ENCODE results near the gene COX19. TPM values are rescaled to one million over a fixed set of nuclear protein-coding genes. Genes with fewer than 3 reads are reported as not detected.

Gene COX19
- polyA plus RNA-seq, 1 donor (not counting 4 experiments of a cell fraction or from before 2014, with no cell fraction given): 6.2 TPM

DNA sequence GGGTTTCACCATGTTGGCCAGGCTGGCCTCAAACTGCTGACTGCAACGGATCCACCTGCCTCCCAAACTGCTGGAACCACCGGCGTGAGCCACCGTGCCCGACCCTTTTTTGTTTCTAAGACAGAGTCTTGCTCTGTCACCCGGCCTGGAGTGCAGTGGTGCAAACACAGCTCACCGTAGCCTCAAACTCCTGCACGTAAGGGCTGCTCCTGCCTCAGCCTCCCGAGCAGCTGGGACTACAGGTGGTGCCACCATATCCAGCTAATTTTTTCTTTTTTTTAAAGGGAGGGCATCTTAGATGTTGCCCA, 57.3 kb downstream of the COX19 start:
- TF ChIP-seq EZH2 (IDR thresholded peaks at IDR 0.05; ENCODE audit: low read length): no peak
- TF ChIP-seq, protein P1, sequence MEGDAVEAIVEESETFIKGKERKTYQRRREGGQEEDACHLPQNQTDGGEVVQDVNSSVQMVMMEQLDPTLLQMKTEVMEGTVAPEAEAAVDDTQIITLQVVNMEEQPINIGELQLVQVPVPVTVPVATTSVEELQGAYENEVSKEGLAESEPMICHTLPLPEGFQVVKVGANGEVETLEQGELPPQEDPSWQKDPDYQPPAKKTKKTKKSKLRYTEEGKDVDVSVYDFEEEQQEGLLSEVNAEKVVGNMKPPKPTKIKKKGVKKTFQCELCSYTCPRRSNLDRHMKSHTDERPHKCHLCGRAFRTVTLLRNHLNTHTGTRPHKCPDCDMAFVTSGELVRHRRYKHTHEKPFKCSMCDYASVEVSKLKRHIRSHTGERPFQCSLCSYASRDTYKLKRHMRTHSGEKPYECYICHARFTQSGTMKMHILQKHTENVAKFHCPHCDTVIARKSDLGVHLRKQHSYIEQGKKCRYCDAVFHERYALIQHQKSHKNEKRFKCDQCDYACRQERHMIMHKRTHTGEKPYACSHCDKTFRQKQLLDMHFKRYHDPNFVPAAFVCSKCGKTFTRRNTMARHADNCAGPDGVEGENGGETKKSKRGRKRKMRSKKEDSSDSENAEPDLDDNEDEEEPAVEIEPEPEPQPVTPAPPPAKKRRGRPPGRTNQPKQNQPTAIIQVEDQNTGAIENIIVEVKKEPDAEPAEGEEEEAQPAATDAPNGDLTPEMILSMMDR (optimal IDR thresholded peaks at IDR 0.05 in 1 of 3, IDR thresholded peaks at IDR 0.05 in 1 of 3, conservative IDR thresholded peaks at IDR 0.05 in 1 of 3; ENCODE audit: extremely low read depth in 1 of 3, insufficient read depth in 2 of 3, low read length in 3 of 3): no peak
- no peaks in the 10 kb centered on the region for H4K20me1 ChIP-seq (ENCODE audit: control insufficient read depth, extremely low read depth, insufficient read depth, low read length)
- H3K4me3 ChIP-seq (ENCODE audit: control insufficient read depth in 2 of 3, extremely low read depth in 1 of 3, insufficient read depth in 2 of 3, low read depth in 1 of 3, low read length in 3 of 3): no peak overlapping the region
- no peak overlapping the region for H3K9ac ChIP-seq (ENCODE audit: control insufficient read depth, extremely low read depth, insufficient read depth, low read length)
- H3K79me2 ChIP-seq (ENCODE audit: control insufficient read depth, insufficient read depth, low read length): no peaks in the 10 kb centered on the region
- H2AFZ ChIP-seq (ENCODE audit: control insufficient read depth, low read length): no peak overlapping the region
- H3K27me3 ChIP-seq (ENCODE audit: control insufficient read depth, extremely low read depth, insufficient read depth, low read length): peaks cover 10% of the 10 kb centered on the region
- no peak for DNase-seq (ENCODE audit: low read depth, low spot score)
- no peak for FAIRE-seq
- no peak overlapping the region for H3K4me2 ChIP-seq (ENCODE audit: control insufficient read depth, extremely low read depth, insufficient read depth, low read depth, low read length)
- H3K9me3 ChIP-seq (ENCODE audit: control insufficient read depth, low read depth, low read length): no peaks in the 10 kb centered on the region
- H3K4me1 ChIP-seq (ENCODE audit: control insufficient read depth, extremely low read depth, insufficient read depth, low read length): peaks cover 22% of the 10 kb centered on the region
- dilution Hi-C loops (cut with MboI; ENCODE audit: extremely low pct_ligation_motif_present, low sequenced_read_pairs): no loop called here
- no peak overlapping the region for H3K27ac ChIP-seq (ENCODE audit: control insufficient read depth, insufficient read depth, low read length)
- H3K36me3 ChIP-seq (ENCODE audit: control insufficient read depth in 2 of 2, extremely low read depth in 1 of 2, insufficient read depth in 2 of 2, low read length in 2 of 2): no peaks in the 10 kb centered on the region
- H3K9me1 ChIP-seq (ENCODE audit: control insufficient read depth, extremely low read depth, insufficient read depth, low read length): no peaks in the 10 kb centered on the region

DNA sequence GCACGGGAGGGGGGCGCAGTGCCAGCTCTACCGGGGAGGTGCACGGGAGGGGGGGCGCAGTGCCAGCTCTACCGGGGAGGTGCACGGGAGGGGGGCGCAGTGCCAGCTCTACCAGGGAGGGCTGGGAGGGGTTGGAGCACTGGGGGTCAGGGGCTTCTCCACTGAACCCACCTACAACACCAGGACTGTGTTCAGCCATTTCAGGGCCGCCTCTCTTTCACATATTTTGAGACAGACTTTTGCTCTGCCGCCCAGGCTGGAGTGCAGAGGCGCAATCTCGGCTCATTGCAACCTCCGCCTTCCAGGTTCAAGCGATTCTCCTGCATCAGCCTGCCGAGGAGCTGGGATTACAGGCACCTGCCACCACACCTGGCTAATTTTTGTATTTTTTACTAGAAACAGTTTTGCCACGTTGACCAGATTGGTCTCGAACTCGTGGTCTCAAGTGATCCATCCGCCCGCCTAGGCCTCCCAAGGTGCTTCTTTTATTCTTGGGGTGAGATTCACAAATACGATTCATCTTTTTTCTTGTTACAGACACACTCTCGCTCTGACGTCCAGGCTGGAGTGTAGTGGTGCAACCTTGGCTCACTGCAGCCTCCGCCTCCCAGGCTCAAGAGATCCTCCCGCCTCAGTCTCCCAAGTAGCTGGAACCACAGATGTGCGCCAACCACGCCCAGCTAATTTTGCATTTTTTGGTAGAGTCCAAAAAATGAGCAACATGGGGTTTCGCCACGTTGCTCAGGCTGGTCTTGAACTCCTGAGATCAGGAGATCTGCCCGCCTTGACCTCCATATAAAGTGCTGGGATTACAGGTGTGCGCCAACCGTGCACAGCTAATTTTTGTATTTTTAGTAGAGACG, 57.9 kb downstream of the COX19 start:
- Histone ChIP-seq H3K9me3 (ENCODE audit: control insufficient read depth, low read depth, low read length) (no peaks in the 10 kb centered on the region), H4K20me1 (ENCODE audit: control insufficient read depth, extremely low read depth, insufficient read depth, low read length) (no peaks in the 10 kb centered on the region), H3K9ac (ENCODE audit: control insufficient read depth, extremely low read depth, insufficient read depth, low read length) (no peak overlapping the region), H3K79me2 (ENCODE audit: control insufficient read depth, insufficient read depth, low read length) (no peaks in the 10 kb centered on the region), H3K27ac (ENCODE audit: control insufficient read depth, insufficient read depth, low read length) (no peak overlapping the region), H3K4me2 (ENCODE audit: control insufficient read depth, extremely low read depth, insufficient read depth, low read depth, low read length) (no peak overlapping the region), H3K9me1 (ENCODE audit: control insufficient read depth, extremely low read depth, insufficient read depth, low read length) (no peaks in the 10 kb centered on the region), H3K4me1 (ENCODE audit: control insufficient read depth, extremely low read depth, insufficient read depth, low read length) (peaks cover 19% of the 10 kb centered on the region), H2AFZ (ENCODE audit: control insufficient read depth, low read length) (no peak overlapping the region), H3K36me3 (ENCODE audit: control insufficient read depth in 2 of 2, extremely low read depth in 1 of 2, insufficient read depth in 2 of 2, low read length in 2 of 2) (no peaks in the 10 kb centered on the region), H3K27me3 (ENCODE audit: control insufficient read depth, extremely low read depth, insufficient read depth, low read length) (peaks cover 10% of the 10 kb centered on the region), H3K4me3 (ENCODE audit: control insufficient read depth in 2 of 3, extremely low read depth in 1 of 3, insufficient read depth in 2 of 3, low read depth in 1 of 3, low read length in 3 of 3) (no peak overlapping the region)
- TF ChIP-seq, protein P1 (optimal IDR thresholded peaks at IDR 0.05 in 1 of 3, IDR thresholded peaks at IDR 0.05 in 1 of 3, conservative IDR thresholded peaks at IDR 0.05 in 1 of 3; ENCODE audit: extremely low read depth in 1 of 3, insufficient read depth in 2 of 3, low read length in 3 of 3): no peak
- no peak for TF ChIP-seq EZH2 (IDR thresholded peaks at IDR 0.05; ENCODE audit: low read length)
- FAIRE-seq: no peak
- DNase-seq (ENCODE audit: low read depth, low spot score): no peak
- dilution Hi-C loops (cut with MboI; ENCODE audit: extremely low pct_ligation_motif_present, low sequenced_read_pairs): no loop called here

All from keratinocyte (primary cell).